Measurements from ENCODE around the gene PEX5L. TPM values are rescaled to one million over a fixed set of nuclear protein-coding genes. Genes with fewer than 3 reads are reported as not detected.

PEX5L gene
- total RNA-seq, 1 experiment from 2014 or later = 0.33 TPM

DNA sequence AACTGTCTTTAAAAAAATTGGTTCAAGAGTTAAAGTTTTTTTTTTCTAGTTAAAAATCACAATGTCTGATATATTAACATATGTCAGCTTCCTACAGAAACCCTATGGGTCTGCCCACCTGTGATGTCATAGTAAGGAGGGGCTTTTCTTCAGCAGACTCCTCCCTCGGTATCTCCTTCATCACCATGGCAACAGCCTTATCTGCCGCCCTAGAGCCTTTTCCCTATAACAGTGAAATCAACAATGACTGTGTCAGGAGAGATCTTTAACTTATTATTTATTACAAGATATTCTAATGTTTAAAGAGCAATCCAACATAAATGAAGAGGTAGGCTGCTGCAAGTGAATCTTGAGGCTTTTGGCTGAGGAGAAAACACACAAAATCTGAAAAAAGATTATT lies 138.7 kb downstream of the PEX5L start:
- H3K4me3 ChIP-seq = no peak overlapping the region
- no peak overlapping the region for H3K27ac ChIP-seq
- H3K79me2 ChIP-seq (ENCODE audit: low read depth) = no peaks in the 10 kb centered on the region
- intact Hi-C loops (cut with micrococcal nuclease; ENCODE audit: unreplicated experiment) = no loop called here
- no peaks in the 10 kb centered on the region for H3K9me2 ChIP-seq (ENCODE audit: insufficient read depth)
- H4K20me1 ChIP-seq (ENCODE audit: insufficient read depth) = no peaks in the 10 kb centered on the region
- no TSS peak for BruUV-seq (replicated peaks)
- H3F3A ChIP-seq (ENCODE audit: insufficient read depth, low read depth) = no peaks in the 10 kb centered on the region
- TF ChIP-seq EZH2 (IDR thresholded peaks at IDR 0.05; ENCODE audit: low read depth) = no peak
- TF ChIP-seq, protein P1, sequence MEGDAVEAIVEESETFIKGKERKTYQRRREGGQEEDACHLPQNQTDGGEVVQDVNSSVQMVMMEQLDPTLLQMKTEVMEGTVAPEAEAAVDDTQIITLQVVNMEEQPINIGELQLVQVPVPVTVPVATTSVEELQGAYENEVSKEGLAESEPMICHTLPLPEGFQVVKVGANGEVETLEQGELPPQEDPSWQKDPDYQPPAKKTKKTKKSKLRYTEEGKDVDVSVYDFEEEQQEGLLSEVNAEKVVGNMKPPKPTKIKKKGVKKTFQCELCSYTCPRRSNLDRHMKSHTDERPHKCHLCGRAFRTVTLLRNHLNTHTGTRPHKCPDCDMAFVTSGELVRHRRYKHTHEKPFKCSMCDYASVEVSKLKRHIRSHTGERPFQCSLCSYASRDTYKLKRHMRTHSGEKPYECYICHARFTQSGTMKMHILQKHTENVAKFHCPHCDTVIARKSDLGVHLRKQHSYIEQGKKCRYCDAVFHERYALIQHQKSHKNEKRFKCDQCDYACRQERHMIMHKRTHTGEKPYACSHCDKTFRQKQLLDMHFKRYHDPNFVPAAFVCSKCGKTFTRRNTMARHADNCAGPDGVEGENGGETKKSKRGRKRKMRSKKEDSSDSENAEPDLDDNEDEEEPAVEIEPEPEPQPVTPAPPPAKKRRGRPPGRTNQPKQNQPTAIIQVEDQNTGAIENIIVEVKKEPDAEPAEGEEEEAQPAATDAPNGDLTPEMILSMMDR (conservative IDR thresholded peaks at IDR 0.05) = no peak
- H3K27me3 ChIP-seq (ENCODE audit: insufficient read depth, low read depth) = no peaks in the 10 kb centered on the region
- H3K4me1 ChIP-seq (replicated peaks; ENCODE audit: insufficient read depth) = no peaks in the 10 kb centered on the region
- ChIA-PET CTCF (no interaction called here), POLR2A (ENCODE audit: unreplicated experiment) (no interaction called here)
- DNase-seq = peak; percentile 19 to 71
- H3K4me2 ChIP-seq = no peak overlapping the region
- no peaks in the 10 kb centered on the region for H3K9me3 ChIP-seq (ENCODE audit: insufficient read depth, low read depth)
- no peaks in the 10 kb centered on the region for H3K36me3 ChIP-seq (ENCODE audit: low read depth)
- H2AFZ ChIP-seq = no peak overlapping the region

DNA sequence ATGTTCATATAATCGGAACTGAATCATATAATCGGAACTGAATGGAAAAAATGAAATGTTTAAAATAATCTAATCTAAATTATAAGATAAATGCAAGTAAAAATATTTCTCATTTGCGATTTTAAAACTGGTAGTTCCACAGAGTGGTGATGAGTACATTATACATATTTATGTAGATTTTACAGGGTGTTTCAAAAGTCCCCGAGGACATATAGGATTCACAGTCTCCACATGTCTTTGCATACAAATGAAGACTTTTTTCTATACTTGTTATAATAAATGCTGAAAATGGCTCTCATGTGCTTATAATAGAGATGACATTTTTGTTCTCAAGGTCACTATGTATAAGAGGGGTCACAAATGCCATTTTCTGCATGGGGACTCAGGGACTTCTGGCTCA lies 139.5 kb downstream of the PEX5L start:
- H3K79me2 ChIP-seq (ENCODE audit: low read depth) = no peaks in the 10 kb centered on the region
- H3K27me3 ChIP-seq (ENCODE audit: insufficient read depth, low read depth) = no peaks in the 10 kb centered on the region
- no peaks in the 10 kb centered on the region for H3F3A ChIP-seq (ENCODE audit: insufficient read depth, low read depth)
- POLR2A ChIA-PET (ENCODE audit: unreplicated experiment) = interaction anchor here (0.7 kb wide), 1 partner anchor 1440 kb away, joined by 6 read pairs; no protein-coding TSS in a partner anchor
- no peaks in the 10 kb centered on the region for H3K9me2 ChIP-seq (ENCODE audit: insufficient read depth)
- CTCF ChIA-PET = no interaction called here
- no peak overlapping the region for H3K27ac ChIP-seq
- no TSS peak for BruUV-seq (replicated peaks)
- intact Hi-C loops (cut with micrococcal nuclease; ENCODE audit: unreplicated experiment) = no loop called here
- DNase-seq = no peak
- no peaks in the 10 kb centered on the region for H3K4me1 ChIP-seq (replicated peaks; ENCODE audit: insufficient read depth)
- H3K9me3 ChIP-seq (ENCODE audit: insufficient read depth, low read depth) = no peaks in the 10 kb centered on the region
- no peak overlapping the region for H3K4me2 ChIP-seq
- no peak overlapping the region for H3K4me3 ChIP-seq
- H4K20me1 ChIP-seq (ENCODE audit: insufficient read depth) = no peaks in the 10 kb centered on the region
- H2AFZ ChIP-seq = no peak overlapping the region
- no peak for TF ChIP-seq EZH2 (IDR thresholded peaks at IDR 0.05; ENCODE audit: low read depth)
- TF ChIP-seq, protein P1 (conservative IDR thresholded peaks at IDR 0.05) = no peak
- no peaks in the 10 kb centered on the region for H3K36me3 ChIP-seq (ENCODE audit: low read depth)

- no peaks in the 10 kb centered on the region for H3K79me2 ChIP-seq (ENCODE audit: low read depth)
- no peak for DNase-seq
- no peaks in the 10 kb centered on the region for H3K9me2 ChIP-seq (ENCODE audit: insufficient read depth)
- POLR2A ChIA-PET (ENCODE audit: unreplicated experiment) = interaction anchor here (0.7 kb wide), 1 partner anchor 1440 kb away, joined by 6 read pairs; no protein-coding TSS in a partner anchor
- CTCF ChIA-PET = no interaction called here
- no peak for TF ChIP-seq EZH2 (IDR thresholded peaks at IDR 0.05; ENCODE audit: low read depth)
- TF ChIP-seq, protein P1 (conservative IDR thresholded peaks at IDR 0.05) = no peak
- no peaks in the 10 kb centered on the region for H3K27me3 ChIP-seq (ENCODE audit: insufficient read depth, low read depth)
- no TSS peak for BruUV-seq (replicated peaks)
- no peak overlapping the region for H3K27ac ChIP-seq
- no peaks in the 10 kb centered on the region for H3K36me3 ChIP-seq (ENCODE audit: low read depth)
- no peak overlapping the region for H3K4me2 ChIP-seq
- no peaks in the 10 kb centered on the region for H3K9me3 ChIP-seq (ENCODE audit: insufficient read depth, low read depth)
- no peaks in the 10 kb centered on the region for H3F3A ChIP-seq (ENCODE audit: insufficient read depth, low read depth)
- no peak overlapping the region for H3K4me3 ChIP-seq
- H2AFZ ChIP-seq = no peak overlapping the region
- H3K4me1 ChIP-seq (replicated peaks; ENCODE audit: insufficient read depth) = no peaks in the 10 kb centered on the region
- no peaks in the 10 kb centered on the region for H4K20me1 ChIP-seq (ENCODE audit: insufficient read depth)
- intact Hi-C loops (cut with micrococcal nuclease; ENCODE audit: unreplicated experiment) = no loop called here
Measured at GRCh38 chr3:179896507-179896906, 140.2 kb downstream of the PEX5L start.

Measured in PC-9 (cell line).